ENCODE data around the gene MAPRE2. TPM values are rescaled to one million over a fixed set of nuclear protein-coding genes. Genes with fewer than 3 reads are reported as not detected.

The MAPRE2 gene
- total RNA-seq, 1 experiment from 2014 or later: 29.4 TPM

DNA sequence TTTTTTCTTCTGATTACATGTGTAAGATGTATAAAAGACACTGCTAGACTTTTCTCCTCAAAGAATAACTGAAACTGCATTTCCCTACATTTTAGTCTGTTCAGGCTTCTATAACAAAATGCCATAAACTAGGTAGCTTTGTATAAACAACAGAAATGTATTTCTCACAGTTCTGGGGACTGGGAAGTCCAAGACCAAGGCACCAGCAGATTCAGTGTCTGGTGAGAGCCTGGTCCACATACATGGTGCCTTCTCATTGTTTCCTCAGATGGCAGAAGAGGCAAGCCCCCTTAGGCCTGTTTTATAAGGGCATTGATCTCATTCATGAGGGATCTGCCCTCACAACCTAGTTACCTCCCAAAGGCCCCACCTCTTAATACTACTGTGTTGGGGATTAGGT lies 71.5 kb downstream of the MAPRE2 start:
- H4K5ac ChIP-seq (ENCODE audit: insufficient read length, low read depth, low read length): no peak overlapping the region
- no peak overlapping the region for H3K18ac ChIP-seq (ENCODE audit: insufficient read length, low read depth, low read length)
- H2BK20ac ChIP-seq (ENCODE audit: low read depth, low read length, poor library complexity, severe bottlenecking): no peak overlapping the region
- TF ChIP-seq, protein P1, sequence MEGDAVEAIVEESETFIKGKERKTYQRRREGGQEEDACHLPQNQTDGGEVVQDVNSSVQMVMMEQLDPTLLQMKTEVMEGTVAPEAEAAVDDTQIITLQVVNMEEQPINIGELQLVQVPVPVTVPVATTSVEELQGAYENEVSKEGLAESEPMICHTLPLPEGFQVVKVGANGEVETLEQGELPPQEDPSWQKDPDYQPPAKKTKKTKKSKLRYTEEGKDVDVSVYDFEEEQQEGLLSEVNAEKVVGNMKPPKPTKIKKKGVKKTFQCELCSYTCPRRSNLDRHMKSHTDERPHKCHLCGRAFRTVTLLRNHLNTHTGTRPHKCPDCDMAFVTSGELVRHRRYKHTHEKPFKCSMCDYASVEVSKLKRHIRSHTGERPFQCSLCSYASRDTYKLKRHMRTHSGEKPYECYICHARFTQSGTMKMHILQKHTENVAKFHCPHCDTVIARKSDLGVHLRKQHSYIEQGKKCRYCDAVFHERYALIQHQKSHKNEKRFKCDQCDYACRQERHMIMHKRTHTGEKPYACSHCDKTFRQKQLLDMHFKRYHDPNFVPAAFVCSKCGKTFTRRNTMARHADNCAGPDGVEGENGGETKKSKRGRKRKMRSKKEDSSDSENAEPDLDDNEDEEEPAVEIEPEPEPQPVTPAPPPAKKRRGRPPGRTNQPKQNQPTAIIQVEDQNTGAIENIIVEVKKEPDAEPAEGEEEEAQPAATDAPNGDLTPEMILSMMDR (conservative IDR thresholded peaks at IDR 0.05): no peak
- no peaks in the 10 kb centered on the region for H3K9me3 ChIP-seq (ENCODE audit: control insufficient read depth, low read depth, low read length)
- H2BK12ac ChIP-seq (ENCODE audit: insufficient read length, low read depth, low read length): no peak overlapping the region
- H2BK5ac ChIP-seq (ENCODE audit: insufficient read length, low read length): no peak overlapping the region
- H3K4me3 Mint-ChIP-seq: no peak overlapping the region
- no peaks in the 10 kb centered on the region for H4K20me1 ChIP-seq (ENCODE audit: control insufficient read depth, insufficient read depth, insufficient read length)
- no peak overlapping the region for H3K27ac ChIP-seq (ENCODE audit: insufficient read length, low read depth, low read length)
- no peaks in the 10 kb centered on the region for H3K79me1 ChIP-seq (ENCODE audit: insufficient read depth, low read depth, low read length, poor library complexity, severe bottlenecking)
- no peak overlapping the region for H3K4me2 ChIP-seq (ENCODE audit: insufficient read depth, insufficient read length, low read length)
- no peak overlapping the region for H3K9ac ChIP-seq (ENCODE audit: extremely low read depth, insufficient read length, low read length)
- no peak overlapping the region for H3K14ac ChIP-seq (ENCODE audit: insufficient read depth, low read length)
- no peak overlapping the region for H2AK5ac ChIP-seq (ENCODE audit: insufficient read length, low read length)
- H3K23ac ChIP-seq (ENCODE audit: insufficient read length, low read depth, low read length): no peak overlapping the region
- H3K4me1 Mint-ChIP-seq: 0 out of 4 replicates have a peak, but pooled peaks cover 0 to 3% of the 10 kb centered on the region in 2 experiments
- no peak overlapping the region for H3K4ac ChIP-seq (ENCODE audit: low read depth, low read length)
- H2BK120ac ChIP-seq (ENCODE audit: low read depth, low read length, poor library complexity, severe bottlenecking): no peak overlapping the region
- no peaks in the 10 kb centered on the region for H3K23me2 ChIP-seq (ENCODE audit: insufficient read length, low read depth, low read length, poor library complexity, severe bottlenecking)
- no peak for DNase-seq
- H3K27me3 ChIP-seq (ENCODE audit: insufficient read depth, low read length): no peaks in the 10 kb centered on the region
- no peak overlapping the region for H3K27ac Mint-ChIP-seq
- H3T11ph ChIP-seq (ENCODE audit: low read length): no peak overlapping the region
- no peak overlapping the region for H3K56ac ChIP-seq (ENCODE audit: insufficient read length, low read depth, low read length)
- no peak overlapping the region for H4K91ac ChIP-seq (ENCODE audit: insufficient read length, low read depth, low read length)
- H3K27me3 Mint-ChIP-seq (ENCODE audit: low read depth): no peaks in the 10 kb centered on the region
- no peaks in the 10 kb centered on the region for H3K4me1 ChIP-seq (ENCODE audit: insufficient read depth, low read length)
- H3K9me3 Mint-ChIP-seq: peaks cover 0 to 6% of the 10 kb centered on the region in 2 experiments; a peak in 2 of 5 replicates
- H3K36me3 Mint-ChIP-seq (ENCODE audit: insufficient read depth in 1 of 3, low read depth in 3 of 3): peaks cover 0 to 9% (median 8%) of the 10 kb centered on the region in 3 experiments; a peak in 2 of 7 replicates
- H4K8ac ChIP-seq (replicated peaks; ENCODE audit: insufficient read length, low read depth, low read length): no peak overlapping the region
- H2BK15ac ChIP-seq (ENCODE audit: low read depth, low read length): no peak overlapping the region
- no peak overlapping the region for H2AFZ ChIP-seq (ENCODE audit: low read length)
- no peaks in the 10 kb centered on the region for H3K79me2 ChIP-seq (ENCODE audit: insufficient read depth, low read length)

All from H9 (cell line).